Keratinocyte (primary cell): ENCODE measurements around the gene ZNF398. TPM values are rescaled to one million over a fixed set of nuclear protein-coding genes. Genes with fewer than 3 reads are reported as not detected.

Source experiments
- DNase-seq: peaks from one replicate; pipeline ENCODE4 v3.0.0-alpha.2; 2011; ENCODE audit warnings: low read depth, missing footprints, low spot score
- FAIRE-seq: peaks from 2 replicates; lab custom pipeline; 2011; peaks lifted over from hg19 to GRCh38; lab: Jason Lieb, UNC
- H2AFZ ChIP-seq: 2 replicates; pipeline ENCODE4 v1.6.0; 2012; ENCODE audit warnings: low read length, control low read depth, inconsistent platforms; ENCODE audit not compliant: control insufficient read depth
- H3K27ac ChIP-seq: 2 replicates; pipeline ENCODE4 v1.5.1; 2011; ENCODE audit warnings: low read length; ENCODE audit not compliant: control insufficient read depth, insufficient read depth
- H3K27me3 ChIP-seq: 3 replicates; pipeline ENCODE4 v1.6.0; 2011; ENCODE audit warnings: low read length; ENCODE audit not compliant: control insufficient read depth, insufficient read depth; ENCODE audit errors: extremely low read depth
- H3K36me3 ChIP-seq, 2 experiments: 2 replicates in 1 of 2; 3 replicates in 1 of 2; pipeline ENCODE4 v1.5.1; 2011; ENCODE audit warnings: low read length in 2 of 2, mild to moderate bottlenecking in 1 of 2; ENCODE audit not compliant: control insufficient read depth in 2 of 2, insufficient read depth in 2 of 2; ENCODE audit errors: extremely low read depth in 1 of 2
- H3K4me1 ChIP-seq: 3 replicates; pipeline ENCODE4 v1.5.1; 2011; ENCODE audit warnings: low read length; ENCODE audit not compliant: control insufficient read depth, insufficient read depth; ENCODE audit errors: extremely low read depth
- H3K4me2 ChIP-seq: 3 replicates; pipeline ENCODE4 v1.6.0; 2011; ENCODE audit warnings: low read depth, low read length; ENCODE audit not compliant: control insufficient read depth, insufficient read depth; ENCODE audit errors: extremely low read depth
- H3K4me3 ChIP-seq, 3 experiments: fragments of 200-600 bp in 1 of 3; sonication (generic) in 1 of 3; 2 replicates in 2 of 3; 3 replicates in 1 of 3; pipeline ENCODE4 v1.5.1; 2011 to 2016; ENCODE audit warnings: low read length in 3 of 3, mild to moderate bottlenecking in 3 of 3, control low read depth in 2 of 3, inconsistent platforms in 1 of 3, low read depth in 1 of 3, mixed read lengths in 1 of 3, mixed run types in 1 of 3, moderate library complexity in 1 of 3; ENCODE audit not compliant: control insufficient read depth in 2 of 3, insufficient read depth in 2 of 3; ENCODE audit errors: extremely low read depth in 1 of 3
- H3K79me2 ChIP-seq: 2 replicates; pipeline ENCODE4 v1.6.0; 2012; ENCODE audit warnings: low read length; ENCODE audit not compliant: control insufficient read depth, insufficient read depth
- H3K9ac ChIP-seq: 3 replicates; pipeline ENCODE4 v1.6.0; 2011; ENCODE audit warnings: low read length; ENCODE audit not compliant: control insufficient read depth, insufficient read depth; ENCODE audit errors: extremely low read depth
- H3K9me1 ChIP-seq: 3 replicates; pipeline ENCODE4 v1.6.0; 2011; ENCODE audit warnings: low read length; ENCODE audit not compliant: control insufficient read depth, insufficient read depth; ENCODE audit errors: extremely low read depth
- H3K9me3 ChIP-seq: 2 replicates; pipeline ENCODE4 v1.5.1; 2012; ENCODE audit warnings: low read depth, low read length; ENCODE audit not compliant: control insufficient read depth
- H4K20me1 ChIP-seq: 3 replicates; pipeline ENCODE4 v1.6.0; 2011; ENCODE audit warnings: low read length; ENCODE audit not compliant: control insufficient read depth, insufficient read depth; ENCODE audit errors: extremely low read depth
- EZH2 ChIP-seq: IDR thresholded peaks from one replicate; pipeline ENCODE4 v1.6.1; 2012; ENCODE audit warnings: inconsistent platforms, mild to moderate bottlenecking, low read length, moderate library complexity
- dilution Hi-C: fragments of 300-500 bp; cut with MboI; formaldehyde crosslinking; loops from one replicate; pipeline ENCODE4 v1.7.0; 2020; ENCODE audit warnings: low sequenced_read_pairs; ENCODE audit not compliant: extremely low pct_ligation_motif_present
- polyA plus RNA-seq, 5 experiments: library from polyadenylated mRNA; depleted of rRNA in 3 of 5; stranded (reverse) in 3 of 5; stranded (forward) in 1 of 5; unstranded in 1 of 5; fragments of >200 nt; gene quantifications; 1 replicate in 1 of 5; 2 replicates in 3 of 5; 3 replicates in 1 of 5; pipeline versions ENCODE4 v1.2.1 to v1.2.3, GENCODE V29; 2011 to 2012; ENCODE audit warnings: missing spikeins in 2 of 5, low read depth in 1 of 5, low replicate concordance in 1 of 5
- TF ChIP-seq, protein P1 (sequence below), 3 experiments: IDR thresholded peaks in 1 of 3; conservative IDR thresholded peaks in 1 of 3; optimal IDR thresholded peaks in 1 of 3; 2 replicates in 2 of 3; 3 replicates in 1 of 3; pipeline versions ENCODE3 to v1.5.1; 2011; ENCODE audit warnings: low read length in 3 of 3, mild to moderate bottlenecking in 3 of 3, moderate library complexity in 2 of 3, control low read depth in 1 of 3, inconsistent platforms in 1 of 3; ENCODE audit not compliant: insufficient read depth in 2 of 3; ENCODE audit errors: extremely low read depth in 1 of 3

Gene ZNF398
- polyA plus RNA-seq, 1 donor (not counting 4 experiments of a cell fraction or from before 2014, with no cell fraction given), result 7.4 TPM

DNA sequence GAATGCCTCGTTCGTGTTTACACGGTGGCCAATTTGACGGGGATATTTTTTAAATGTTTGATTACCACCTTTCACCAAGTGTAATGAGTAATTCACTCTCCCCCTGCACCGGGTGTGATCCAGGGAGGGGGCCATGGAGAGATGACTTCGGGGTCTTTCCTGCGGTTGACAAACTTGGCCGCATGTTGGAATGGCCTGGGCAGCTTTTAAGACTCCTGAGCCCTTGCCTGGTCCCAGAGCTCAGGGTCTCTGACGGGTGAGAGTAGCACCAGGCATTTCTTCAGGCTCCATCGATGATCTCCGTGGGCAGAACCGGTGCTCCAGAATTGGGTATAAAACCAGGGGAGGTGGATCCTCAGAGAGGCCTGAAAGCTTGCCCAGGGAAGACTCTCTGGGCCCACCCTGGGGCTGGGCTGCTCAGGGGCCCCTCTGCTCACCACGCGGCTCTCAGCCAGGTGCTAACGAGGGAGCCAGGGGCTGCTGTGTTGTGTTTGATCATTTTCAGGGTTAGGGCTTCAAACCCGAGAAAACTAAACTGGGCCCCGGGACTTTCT, 49.0 kb downstream of the ZNF398 start:
- Histone ChIP-seq H3K27me3 (no peaks in the 10 kb centered on the region), H3K27ac (peak overlapping the region; percentile 82), H3K4me3 (peak overlapping the region; percentile 54 to 78 (median 58)), H3K4me1 (peaks cover 39% of the 10 kb centered on the region), H3K9ac (peak overlapping the region; percentile 89), H3K9me1 (no peaks in the 10 kb centered on the region), H4K20me1 (no peaks in the 10 kb centered on the region), H3K4me2 (peak overlapping the region; percentile 81), H3K9me3 (no peaks in the 10 kb centered on the region), H3K36me3 (peaks cover 24 to 28% of the 10 kb centered on the region in 2 experiments), H2AFZ (no peak overlapping the region), H3K79me2 (peaks cover 48% of the 10 kb centered on the region)
- DNase-seq (no peak), FAIRE-seq (no peak)
- dilution Hi-C loops, result no loop called here
- TF ChIP-seq EZH2, result no peak
- TF ChIP-seq, protein P1, sequence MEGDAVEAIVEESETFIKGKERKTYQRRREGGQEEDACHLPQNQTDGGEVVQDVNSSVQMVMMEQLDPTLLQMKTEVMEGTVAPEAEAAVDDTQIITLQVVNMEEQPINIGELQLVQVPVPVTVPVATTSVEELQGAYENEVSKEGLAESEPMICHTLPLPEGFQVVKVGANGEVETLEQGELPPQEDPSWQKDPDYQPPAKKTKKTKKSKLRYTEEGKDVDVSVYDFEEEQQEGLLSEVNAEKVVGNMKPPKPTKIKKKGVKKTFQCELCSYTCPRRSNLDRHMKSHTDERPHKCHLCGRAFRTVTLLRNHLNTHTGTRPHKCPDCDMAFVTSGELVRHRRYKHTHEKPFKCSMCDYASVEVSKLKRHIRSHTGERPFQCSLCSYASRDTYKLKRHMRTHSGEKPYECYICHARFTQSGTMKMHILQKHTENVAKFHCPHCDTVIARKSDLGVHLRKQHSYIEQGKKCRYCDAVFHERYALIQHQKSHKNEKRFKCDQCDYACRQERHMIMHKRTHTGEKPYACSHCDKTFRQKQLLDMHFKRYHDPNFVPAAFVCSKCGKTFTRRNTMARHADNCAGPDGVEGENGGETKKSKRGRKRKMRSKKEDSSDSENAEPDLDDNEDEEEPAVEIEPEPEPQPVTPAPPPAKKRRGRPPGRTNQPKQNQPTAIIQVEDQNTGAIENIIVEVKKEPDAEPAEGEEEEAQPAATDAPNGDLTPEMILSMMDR (optimal IDR thresholded peaks at IDR 0.05 in 1 of 3, IDR thresholded peaks at IDR 0.05 in 1 of 3, conservative IDR thresholded peaks at IDR 0.05 in 1 of 3; ENCODE audit: extremely low read depth in 1 of 3, insufficient read depth in 2 of 3, low read length in 3 of 3), result no peak

DNA sequence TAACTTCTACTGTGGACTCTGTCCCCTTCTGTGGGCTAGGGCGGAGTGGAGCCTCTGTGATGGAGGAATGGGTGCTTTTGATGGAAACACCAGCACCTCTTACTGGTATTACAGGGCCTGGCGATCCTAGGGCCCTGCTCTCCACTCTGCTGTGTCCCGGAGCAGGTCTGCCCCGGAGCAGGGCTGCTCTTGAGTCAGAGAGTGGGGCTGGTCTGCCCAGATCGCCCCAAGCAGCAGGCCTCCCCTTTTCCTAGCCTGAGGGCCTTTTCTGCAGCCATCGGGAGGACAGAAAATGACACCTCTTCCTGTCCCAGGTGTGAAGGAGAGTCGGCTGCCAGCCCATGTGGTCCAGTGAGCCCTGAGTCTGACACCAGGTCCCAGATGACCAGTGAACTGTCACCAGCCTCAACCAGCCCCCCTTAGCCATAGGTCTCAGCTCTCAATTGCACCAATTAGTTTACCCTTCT, 49.5 kb downstream of the ZNF398 start:
- Histone ChIP-seq H3K4me2 (peak overlapping the region; percentile 81), H4K20me1 (no peaks in the 10 kb centered on the region), H3K36me3 (peaks cover 25 to 32% of the 10 kb centered on the region in 2 experiments), H3K79me2 (peaks cover 51% of the 10 kb centered on the region), H3K27ac (peak overlapping the region; percentile 82), H3K4me1 (peaks cover 39% of the 10 kb centered on the region), H3K9ac (peak overlapping the region; percentile 89), H3K27me3 (no peaks in the 10 kb centered on the region), H3K9me1 (no peaks in the 10 kb centered on the region), H2AFZ (no peak overlapping the region), H3K4me3 (peak overlapping the region; percentile 54 to 78 (median 58)), H3K9me3 (no peaks in the 10 kb centered on the region)
- FAIRE-seq, result no peak
- no peak for TF ChIP-seq EZH2
- TF ChIP-seq, protein P1 (optimal IDR thresholded peaks at IDR 0.05 in 1 of 3, IDR thresholded peaks at IDR 0.05 in 1 of 3, conservative IDR thresholded peaks at IDR 0.05 in 1 of 3; ENCODE audit: extremely low read depth in 1 of 3, insufficient read depth in 2 of 3, low read length in 3 of 3), result peak in 1 of 3 experiments; percentile 18
- DNase-seq, result no peak
- dilution Hi-C loops, result no loop called here
